Measurements from ENCODE around the gene SETD1A. TPM values are rescaled to one million over a fixed set of nuclear protein-coding genes. Genes with fewer than 3 reads are reported as not detected.

SETD1A gene
- total RNA-seq, 3 donors from 2014 or later (not counting 1 experiment from before 2014, with no cell fraction given), result 32.9 to 34.5 (median 33.9) TPM

DNA sequence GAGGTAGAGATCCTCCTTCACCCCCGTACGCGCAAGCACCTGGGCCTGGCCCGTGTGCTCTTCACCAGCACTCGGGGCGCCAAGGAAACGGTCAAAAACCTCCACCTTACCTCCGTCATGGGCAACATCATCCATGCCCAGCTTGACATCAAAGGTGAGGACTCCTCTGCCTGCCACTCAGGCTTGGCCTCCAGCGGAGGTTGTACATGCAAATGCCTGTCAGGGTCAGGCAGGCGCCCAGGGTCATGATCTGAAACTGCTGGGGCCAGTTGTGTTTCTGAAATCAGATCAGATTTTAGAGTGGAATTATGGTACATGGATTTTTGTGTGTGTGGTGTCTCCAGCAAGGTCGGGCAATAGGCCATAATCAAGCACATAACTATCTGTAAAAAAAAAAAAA lies 3.8 kb downstream of the SETD1A start:
- intact Hi-C loops (cut with micrococcal nuclease), result no loop called here
- H3K4me3 Mint-ChIP-seq, result no peak overlapping the region
- Histone ChIP-seq H3K27ac (ENCODE audit: low read length) (no peak overlapping the region), H3K9me3 (ENCODE audit: control insufficient read depth, insufficient read depth, low read length) (no peaks in the 10 kb centered on the region), H3K36me3 (ENCODE audit: control insufficient read depth, insufficient read depth, low read length) (peaks cover 66% of the 10 kb centered on the region), H3K4me1 (ENCODE audit: control insufficient read depth, insufficient read depth, low read length) (peaks cover 19% of the 10 kb centered on the region), H3K27me3 (ENCODE audit: control insufficient read depth, insufficient read depth, low read length) (no peaks in the 10 kb centered on the region), H3K4me3 (ENCODE audit: low read length) (no peak overlapping the region)
- peaks cover 6% of the 10 kb centered on the region for H3K36me3 Mint-ChIP-seq
- WGBS (ENCODE audit: insufficient coverage), result 96% methylated on average over 10 of the region's 11 CpGs
- TF ChIP-seq, protein P1, sequence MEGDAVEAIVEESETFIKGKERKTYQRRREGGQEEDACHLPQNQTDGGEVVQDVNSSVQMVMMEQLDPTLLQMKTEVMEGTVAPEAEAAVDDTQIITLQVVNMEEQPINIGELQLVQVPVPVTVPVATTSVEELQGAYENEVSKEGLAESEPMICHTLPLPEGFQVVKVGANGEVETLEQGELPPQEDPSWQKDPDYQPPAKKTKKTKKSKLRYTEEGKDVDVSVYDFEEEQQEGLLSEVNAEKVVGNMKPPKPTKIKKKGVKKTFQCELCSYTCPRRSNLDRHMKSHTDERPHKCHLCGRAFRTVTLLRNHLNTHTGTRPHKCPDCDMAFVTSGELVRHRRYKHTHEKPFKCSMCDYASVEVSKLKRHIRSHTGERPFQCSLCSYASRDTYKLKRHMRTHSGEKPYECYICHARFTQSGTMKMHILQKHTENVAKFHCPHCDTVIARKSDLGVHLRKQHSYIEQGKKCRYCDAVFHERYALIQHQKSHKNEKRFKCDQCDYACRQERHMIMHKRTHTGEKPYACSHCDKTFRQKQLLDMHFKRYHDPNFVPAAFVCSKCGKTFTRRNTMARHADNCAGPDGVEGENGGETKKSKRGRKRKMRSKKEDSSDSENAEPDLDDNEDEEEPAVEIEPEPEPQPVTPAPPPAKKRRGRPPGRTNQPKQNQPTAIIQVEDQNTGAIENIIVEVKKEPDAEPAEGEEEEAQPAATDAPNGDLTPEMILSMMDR (IDR thresholded peaks at IDR 0.05), result no peak
- no peak for ATAC-seq
- no peak overlapping the region for H3K27ac Mint-ChIP-seq
- DNase-seq, result no peak
- H3K9me3 Mint-ChIP-seq, result no peaks in the 10 kb centered on the region
- no peaks in the 10 kb centered on the region for H3K27me3 Mint-ChIP-seq (ENCODE audit: low read depth in 2 of 2)
- H3K4me1 Mint-ChIP-seq, result peaks cover 26 to 32% of the 10 kb centered on the region in 2 donors

- no peak overlapping the region for H3K4me3 Mint-ChIP-seq
- H3K4me3 ChIP-seq (ENCODE audit: low read length), result no peak overlapping the region
- H3K27me3 Mint-ChIP-seq (ENCODE audit: low read depth in 2 of 2), result no peaks in the 10 kb centered on the region
- no peak overlapping the region for H3K27ac ChIP-seq (ENCODE audit: low read length)
- H3K9me3 Mint-ChIP-seq, result no peaks in the 10 kb centered on the region
- DNase-seq (no peak), ATAC-seq (no peak)
- H3K36me3 Mint-ChIP-seq, result peaks cover 6% of the 10 kb centered on the region
- H3K4me1 ChIP-seq (ENCODE audit: control insufficient read depth, insufficient read depth, low read length), result peaks cover 4% of the 10 kb centered on the region
- 95% methylated on average over 18 of the region's 18 CpGs for WGBS (ENCODE audit: insufficient coverage)
- TF ChIP-seq, protein P1 (IDR thresholded peaks at IDR 0.05), result no peak
- H3K9me3 ChIP-seq (ENCODE audit: control insufficient read depth, insufficient read depth, low read length), result no peaks in the 10 kb centered on the region
- peaks cover 16 to 18% of the 10 kb centered on the region in 2 donors for H3K4me1 Mint-ChIP-seq
- intact Hi-C loops (cut with micrococcal nuclease), result no loop called here
- H3K27me3 ChIP-seq (ENCODE audit: control insufficient read depth, insufficient read depth, low read length), result no peaks in the 10 kb centered on the region
- H3K27ac Mint-ChIP-seq, result no peak overlapping the region
- H3K36me3 ChIP-seq (ENCODE audit: control insufficient read depth, insufficient read depth, low read length), result peaks cover 84% of the 10 kb centered on the region
Observed at GRCh38 chr16:30963925-30964511, 6.5 kb downstream of the SETD1A start.

DNA sequence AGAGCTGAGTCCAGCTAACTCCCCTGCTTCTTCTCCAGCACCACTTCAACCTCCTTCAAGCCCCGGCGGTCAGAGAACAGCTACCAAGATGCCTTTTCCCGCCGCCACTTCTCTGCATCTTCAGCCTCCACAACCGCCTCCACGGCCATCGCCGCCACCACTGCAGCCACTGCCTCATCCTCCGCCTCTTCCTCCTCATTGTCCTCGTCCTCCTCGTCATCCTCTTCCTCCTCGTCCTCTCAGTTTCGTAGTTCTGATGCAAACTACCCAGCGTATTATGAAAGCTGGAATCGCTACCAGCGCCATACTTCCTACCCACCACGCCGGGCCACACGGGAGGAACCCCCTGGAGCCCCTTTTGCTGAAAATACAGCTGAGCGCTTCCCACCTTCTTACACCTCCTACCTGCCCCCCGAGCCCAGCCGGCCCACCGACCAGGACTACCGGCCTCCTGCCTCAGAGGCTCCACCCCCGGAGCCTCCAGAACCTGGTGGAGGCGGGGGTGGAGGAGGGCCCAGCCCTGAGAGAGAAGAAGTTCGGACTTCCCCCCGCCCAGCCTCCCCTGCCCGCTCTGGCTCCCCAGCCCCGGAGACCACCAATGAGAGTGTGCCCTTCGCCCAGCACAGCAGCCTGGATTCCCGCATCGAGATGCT lies 7.1 kb downstream of the SETD1A start:
- peaks cover 6% of the 10 kb centered on the region for H3K36me3 Mint-ChIP-seq
- H3K4me1 Mint-ChIP-seq, result peaks cover 9 to 11% of the 10 kb centered on the region in 2 donors
- intact Hi-C loops (cut with micrococcal nuclease), result no loop called here
- Histone ChIP-seq H3K4me1 (ENCODE audit: control insufficient read depth, insufficient read depth, low read length) (no peaks in the 10 kb centered on the region), H3K4me3 (ENCODE audit: low read length) (no peak overlapping the region), H3K36me3 (ENCODE audit: control insufficient read depth, insufficient read depth, low read length) (peaks cover 84% of the 10 kb centered on the region), H3K27ac (ENCODE audit: low read length) (no peak overlapping the region), H3K27me3 (ENCODE audit: control insufficient read depth, insufficient read depth, low read length) (no peaks in the 10 kb centered on the region), H3K9me3 (ENCODE audit: control insufficient read depth, insufficient read depth, low read length) (no peaks in the 10 kb centered on the region)
- no peak overlapping the region for H3K4me3 Mint-ChIP-seq
- H3K27me3 Mint-ChIP-seq (ENCODE audit: low read depth in 2 of 2), result no peaks in the 10 kb centered on the region
- DNase-seq (no peak), ATAC-seq (no peak)
- WGBS (ENCODE audit: insufficient coverage), result 95% methylated on average over 33 of the region's 33 CpGs
- TF ChIP-seq, protein P1 (IDR thresholded peaks at IDR 0.05), result no peak
- no peak overlapping the region for H3K27ac Mint-ChIP-seq
- H3K9me3 Mint-ChIP-seq, result no peaks in the 10 kb centered on the region

All from natural killer cell (primary cell).